ENCODE data around the gene PILRA.
"Not testable (repeated sequence)": the region's sequence is repeated elsewhere in the genome, so short reads cannot be mapped to it uniquely, and the experiment has no call there.

Gene PILRA

DNA sequence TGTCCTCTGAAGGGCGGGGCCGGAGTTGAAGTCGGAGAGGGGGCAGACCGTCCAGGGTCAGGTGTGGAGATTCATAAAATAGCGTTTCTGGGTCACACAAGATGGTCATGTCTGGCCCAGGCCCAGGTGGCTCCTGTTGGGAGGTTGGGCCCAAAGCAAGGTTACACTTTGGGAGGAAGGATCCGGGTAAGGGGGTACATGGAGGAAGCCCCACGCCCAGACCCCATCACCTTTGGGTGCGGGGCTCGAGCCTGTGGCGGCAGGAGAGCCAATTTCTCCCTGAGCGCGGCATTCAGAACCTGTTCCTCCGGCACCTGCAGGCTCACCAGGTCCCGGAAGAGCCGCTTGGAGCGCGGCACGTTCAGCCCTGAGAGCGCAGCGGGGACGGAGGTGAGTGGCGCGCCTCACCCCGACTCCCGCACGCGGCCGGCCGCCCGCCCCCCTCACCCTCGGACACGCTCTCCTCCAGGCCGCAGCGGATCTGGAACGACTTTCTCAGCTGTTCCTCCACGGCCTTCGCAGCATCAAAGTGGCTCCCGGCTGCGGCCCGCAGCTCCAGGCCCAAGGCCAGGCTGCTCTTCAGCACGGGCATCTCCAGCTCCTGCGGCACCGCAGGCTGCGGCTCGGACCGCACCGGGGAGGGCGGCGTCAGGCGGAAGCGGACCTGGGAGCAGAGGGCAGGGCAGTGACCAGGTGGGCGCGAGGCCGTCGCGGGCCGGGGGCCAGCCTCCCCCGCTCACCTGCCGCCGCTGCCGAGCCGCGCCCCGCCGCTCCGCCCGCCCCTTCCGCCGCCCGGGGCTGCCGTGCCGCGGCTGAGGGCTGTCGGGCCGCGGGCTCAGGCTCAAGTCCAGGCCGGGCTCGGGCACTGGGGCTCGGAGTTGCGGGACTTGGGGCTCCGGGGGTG is 62.4 kb downstream of the PILRA start:
- DNase-seq, result peak; percentile 51

DNA sequence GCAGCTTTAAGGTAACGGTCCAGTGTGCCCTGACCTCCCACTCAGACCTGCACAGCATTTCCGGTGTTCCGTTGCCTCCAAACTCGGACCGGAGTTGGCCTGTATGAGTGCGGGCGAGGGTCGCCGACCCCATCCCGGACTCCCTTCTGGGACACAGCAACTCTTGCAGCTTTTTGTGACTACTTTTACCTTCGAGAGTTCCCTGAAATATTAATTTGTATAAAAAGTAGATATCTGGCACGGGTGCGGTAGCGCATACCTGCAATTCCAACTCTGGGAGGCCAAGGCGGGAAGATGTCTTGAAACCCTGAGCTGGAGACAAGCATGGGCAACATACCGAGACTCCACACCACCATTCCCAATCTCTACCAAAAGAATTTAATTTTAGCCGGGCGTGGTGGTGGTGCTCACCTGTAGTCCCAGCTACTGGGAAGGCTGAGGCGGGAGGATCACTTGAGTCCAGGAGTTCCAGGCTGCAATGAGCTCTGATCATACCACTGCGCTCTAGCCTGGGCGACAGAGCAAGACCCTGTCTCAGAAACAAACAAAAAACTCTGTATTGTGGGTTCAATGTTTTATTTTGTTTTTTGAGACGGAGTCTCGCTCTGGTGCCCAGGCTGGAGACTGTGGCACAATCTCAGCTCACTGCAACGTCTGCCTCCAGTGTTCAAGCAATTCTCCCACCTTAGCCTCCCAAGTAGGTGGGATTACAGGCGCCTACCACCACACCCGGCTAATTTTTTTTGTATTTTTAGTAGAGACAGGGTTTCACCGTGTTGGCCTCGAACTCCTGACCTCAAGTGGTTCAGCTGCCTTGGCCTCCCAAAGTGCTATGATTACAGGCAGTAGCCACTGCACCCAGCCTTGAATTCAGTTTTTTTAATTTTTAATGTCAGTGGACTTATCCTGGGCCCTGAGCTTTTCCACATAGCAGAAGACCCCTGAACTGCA is 64.1 kb downstream of the PILRA start:
- no peak for DNase-seq

DNA sequence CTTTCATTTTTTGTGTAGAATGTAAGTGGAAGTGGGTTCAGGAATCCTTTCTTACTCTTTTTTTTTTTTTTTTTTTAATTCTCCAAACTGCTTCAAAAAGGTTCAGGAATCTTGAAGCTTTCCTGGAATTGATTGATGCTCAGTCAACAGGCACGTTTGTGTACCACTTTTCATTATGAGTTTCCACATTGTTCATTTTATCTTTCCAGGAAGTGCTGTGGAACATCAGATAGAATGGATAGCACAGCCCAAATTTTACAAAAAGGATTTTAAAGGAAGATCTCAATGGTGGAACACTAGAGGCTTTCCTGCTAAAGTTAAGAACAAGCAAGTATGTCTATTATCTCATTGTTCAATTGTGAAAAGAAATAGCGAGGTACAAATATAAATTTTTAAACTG is 64.9 kb downstream of the PILRA start:
- DNase-seq, result no peak

DNA sequence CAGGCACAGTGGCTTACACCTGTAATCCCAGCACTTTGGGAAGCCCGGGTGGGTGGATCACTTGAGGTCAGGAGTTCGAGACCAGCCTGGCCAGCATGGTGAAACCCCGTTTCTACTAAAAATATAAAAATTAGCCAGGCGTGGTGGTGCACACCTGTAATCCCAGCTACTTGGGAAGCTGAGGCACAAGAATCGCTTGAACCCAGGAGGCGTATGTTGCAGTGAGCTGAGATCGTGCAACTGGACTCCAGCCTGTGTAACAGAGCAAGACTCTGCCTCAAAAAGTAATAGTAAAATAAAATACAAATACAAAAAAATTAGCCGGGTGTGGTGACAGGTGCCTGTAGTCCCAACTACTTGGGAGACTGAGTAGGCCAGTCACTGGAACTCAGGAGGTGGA is 65.4 kb downstream of the PILRA start:
- not testable (repeated sequence) for DNase-seq

DNA sequence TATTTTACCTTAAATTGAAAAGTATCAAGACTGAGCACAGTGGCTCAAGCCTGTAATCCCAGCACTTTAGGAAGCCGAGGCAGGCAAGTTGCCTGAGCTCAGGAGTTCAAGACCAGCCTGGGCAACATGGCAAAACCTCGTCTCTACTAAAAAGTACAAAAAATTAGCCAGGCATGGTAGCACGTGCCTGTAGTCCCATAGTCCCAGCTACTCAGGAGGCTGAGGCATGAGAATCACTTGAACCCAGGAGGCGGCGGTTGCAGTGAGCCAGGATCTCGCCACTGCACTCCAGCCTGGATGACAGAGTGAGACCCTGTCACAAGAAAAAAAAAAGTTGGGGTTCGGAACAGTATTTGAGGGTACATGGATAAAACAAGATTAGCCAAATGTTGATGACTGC is 66.0 kb downstream of the PILRA start:
- DNase-seq, result not testable (repeated sequence)

- no peak for DNase-seq
Measured at GRCh38 chr7:100441641-100442535, 68.6 kb downstream of the PILRA start.

DNA sequence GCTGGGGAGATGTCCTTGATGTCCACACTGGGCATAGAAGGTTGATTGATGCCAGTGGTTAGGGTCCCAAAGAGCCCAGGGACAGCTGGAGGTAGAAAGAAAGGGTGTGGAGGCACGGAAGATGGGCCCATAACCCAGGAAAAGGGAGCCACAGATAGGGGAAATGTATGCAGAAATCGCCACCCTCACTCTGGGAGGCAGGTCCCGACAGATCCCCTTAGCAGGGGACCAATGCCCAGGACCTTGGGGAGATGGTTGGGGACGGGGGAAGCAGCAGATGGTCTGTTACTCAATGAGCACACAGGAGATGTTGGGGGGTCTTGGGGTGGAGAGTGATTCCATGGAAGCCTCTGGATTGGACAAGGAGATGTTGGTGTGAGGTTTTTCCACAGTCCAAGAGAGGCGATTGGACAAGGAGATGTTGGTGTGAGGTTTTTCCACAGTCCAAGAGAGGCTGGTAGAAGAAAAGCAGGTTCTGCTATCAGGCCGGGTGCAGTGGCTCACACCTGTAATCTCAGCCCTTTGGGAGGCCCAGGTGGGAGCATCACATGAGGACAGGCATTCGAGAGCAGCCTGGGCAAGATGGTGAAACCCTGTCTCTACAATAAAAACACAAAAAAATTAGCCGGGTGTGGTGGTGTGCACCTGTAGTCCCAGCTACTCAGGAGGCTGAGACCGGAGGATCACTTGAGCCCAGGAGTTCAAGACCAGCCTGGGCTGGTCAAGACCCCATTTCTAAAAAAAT is 70.0 kb downstream of the PILRA start:
- DNase-seq, result no peak

DNA sequence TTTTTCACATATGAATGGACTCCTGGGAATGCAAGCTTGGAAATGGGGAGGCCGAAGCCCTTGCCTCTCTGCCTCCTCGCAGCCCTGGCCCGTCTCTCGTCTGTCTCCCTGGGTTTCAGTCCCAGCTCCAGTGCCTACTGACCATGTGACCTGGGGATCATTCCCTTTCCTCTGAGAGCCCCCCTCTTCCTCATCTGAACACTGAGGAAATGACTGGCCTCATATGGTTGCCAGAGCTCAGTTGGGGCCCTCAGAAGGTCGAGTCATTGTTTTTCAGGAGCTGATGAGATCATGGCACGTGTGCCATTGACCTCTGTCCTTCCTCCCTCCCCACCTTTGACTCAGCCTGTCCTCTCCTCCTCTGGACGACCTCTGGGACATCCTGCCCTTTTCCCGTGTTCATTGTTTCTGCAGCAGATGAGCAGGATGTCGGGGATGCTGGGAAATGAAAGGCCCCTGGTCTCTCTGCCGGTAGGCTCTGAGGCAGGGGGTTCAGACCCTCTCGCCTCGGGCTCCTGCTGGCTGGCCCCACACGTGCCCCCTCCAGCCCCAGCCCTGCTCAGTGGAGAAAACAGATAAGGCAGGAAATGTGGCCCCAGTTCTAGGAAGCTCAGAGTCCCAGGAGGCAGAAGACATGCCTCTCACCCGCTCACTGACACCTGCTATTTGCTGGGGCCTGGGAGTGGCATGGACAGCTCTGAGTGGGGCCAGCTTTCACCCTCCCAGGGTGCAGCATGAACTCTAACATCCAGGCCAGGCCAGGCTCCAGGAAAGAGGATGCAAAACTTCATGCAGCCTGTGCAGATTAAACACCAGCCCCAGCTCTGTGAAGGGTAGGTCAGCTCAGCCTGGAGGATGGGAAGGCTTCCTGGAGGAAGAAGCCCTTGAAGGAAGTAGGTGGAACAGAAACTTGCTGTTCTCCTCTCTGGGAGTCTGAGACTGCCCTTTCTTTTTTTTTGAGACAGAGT is 71.3 kb downstream of the PILRA start:
- DNase-seq, result no peak

DNA sequence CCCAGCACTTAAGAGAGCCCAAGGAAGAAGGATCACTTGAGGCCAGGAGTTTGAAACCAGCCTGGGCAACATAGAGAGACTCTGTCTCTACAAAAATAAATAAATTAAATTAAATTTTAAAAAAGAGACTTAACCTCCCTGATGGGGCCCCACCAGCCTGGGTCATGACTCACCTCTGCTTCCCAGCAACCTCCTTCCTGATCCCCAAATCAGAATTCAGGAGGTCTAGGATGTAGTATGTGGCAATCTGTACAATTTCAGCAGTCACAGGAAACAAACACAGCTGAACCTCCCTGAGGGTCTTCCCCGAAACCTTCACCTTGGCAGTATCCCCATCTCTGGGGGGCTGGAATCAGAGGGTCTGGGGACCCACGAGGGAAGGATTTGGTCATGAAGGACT is 72.8 kb downstream of the PILRA start:
- no peak for DNase-seq

- DNase-seq, result not testable (repeated sequence)
Measured at GRCh38 chr7:100447363-100447762, 74.1 kb downstream of the PILRA start.

- DNase-seq, result no peak
Measured at GRCh38 chr7:100449190-100449795, 76.0 kb downstream of the PILRA start.
